ENCODE measurements around the gene HNRNPUL1. TPM values are rescaled to one million over a fixed set of nuclear protein-coding genes. Genes with fewer than 3 reads are reported as not detected.

The HNRNPUL1 gene
- total and polyA plus RNA-seq, 10 of the 15 experiments (the other 5 are each of a cell fraction or from before 2014, with no cell fraction given) = 11.1 to 276 (median 117) TPM

DNA sequence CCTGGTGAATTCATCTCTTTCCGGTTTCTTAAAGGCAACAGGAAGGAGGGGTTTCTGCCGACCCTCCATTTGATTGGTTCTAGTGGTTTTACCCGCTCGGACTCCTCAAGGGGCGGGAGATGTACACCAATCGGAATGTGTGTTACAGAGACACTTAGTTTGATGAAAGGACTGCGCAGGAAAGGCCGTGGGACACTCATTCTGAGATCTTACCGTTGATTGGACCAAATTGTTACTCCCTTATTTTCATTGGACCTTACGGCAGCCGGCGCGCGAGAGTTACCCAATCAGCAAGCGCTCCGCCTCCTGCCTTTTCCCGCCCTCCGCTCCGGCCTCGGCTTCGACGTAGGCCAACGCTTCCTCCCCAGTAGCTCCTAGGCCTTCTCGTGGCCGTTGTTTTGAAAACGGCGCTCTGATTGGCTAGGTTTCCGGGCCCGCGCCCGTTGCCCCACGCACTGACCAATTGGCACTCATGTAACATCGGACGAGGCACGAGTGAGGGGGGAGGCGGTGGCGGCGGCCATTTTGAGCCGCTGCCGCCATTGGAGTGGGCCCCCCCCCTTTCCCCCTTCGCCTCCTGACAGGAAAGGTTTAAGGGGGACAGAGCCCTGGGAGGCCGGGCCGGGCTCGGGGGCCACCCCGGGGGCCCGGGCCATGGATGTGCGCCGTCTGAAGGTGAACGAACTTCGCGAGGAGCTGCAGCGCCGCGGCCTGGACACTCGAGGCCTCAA lies at the start of gene HNRNPUL1 (continued):
- TF ChIP-seq, protein P1, sequence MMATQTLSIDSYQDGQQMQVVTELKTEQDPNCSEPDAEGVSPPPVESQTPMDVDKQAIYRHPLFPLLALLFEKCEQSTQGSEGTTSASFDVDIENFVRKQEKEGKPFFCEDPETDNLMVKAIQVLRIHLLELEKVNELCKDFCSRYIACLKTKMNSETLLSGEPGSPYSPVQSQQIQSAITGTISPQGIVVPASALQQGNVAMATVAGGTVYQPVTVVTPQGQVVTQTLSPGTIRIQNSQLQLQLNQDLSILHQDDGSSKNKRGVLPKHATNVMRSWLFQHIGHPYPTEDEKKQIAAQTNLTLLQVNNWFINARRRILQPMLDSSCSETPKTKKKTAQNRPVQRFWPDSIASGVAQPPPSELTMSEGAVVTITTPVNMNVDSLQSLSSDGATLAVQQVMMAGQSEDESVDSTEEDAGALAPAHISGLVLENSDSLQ (IDR thresholded peaks at IDR 0.05) = peak; percentile 91
- TF ChIP-seq, protein P2, sequence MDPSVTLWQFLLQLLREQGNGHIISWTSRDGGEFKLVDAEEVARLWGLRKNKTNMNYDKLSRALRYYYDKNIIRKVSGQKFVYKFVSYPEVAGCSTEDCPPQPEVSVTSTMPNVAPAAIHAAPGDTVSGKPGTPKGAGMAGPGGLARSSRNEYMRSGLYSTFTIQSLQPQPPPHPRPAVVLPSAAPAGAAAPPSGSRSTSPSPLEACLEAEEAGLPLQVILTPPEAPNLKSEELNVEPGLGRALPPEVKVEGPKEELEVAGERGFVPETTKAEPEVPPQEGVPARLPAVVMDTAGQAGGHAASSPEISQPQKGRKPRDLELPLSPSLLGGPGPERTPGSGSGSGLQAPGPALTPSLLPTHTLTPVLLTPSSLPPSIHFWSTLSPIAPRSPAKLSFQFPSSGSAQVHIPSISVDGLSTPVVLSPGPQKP (IDR thresholded peaks at IDR 0.05; ENCODE audit: low read depth, low read length) = no peak
- TF ChIP-seq IKZF2 (IDR thresholded peaks at IDR 0.05) (peak; percentile 10 to 42; a peak in 3 of 4 replicates), IKZF1 (conservative IDR thresholded peaks at IDR 0.05) (peak; percentile 87), NR2F1 (conservative IDR thresholded peaks at IDR 0.05) (peak; percentile 60; the same call in 1 of the 2 replicates), CEBPB (IDR thresholded peaks at IDR 0.05; ENCODE audit: borderline replicate concordance in 1 of 2, low read depth in 2 of 2, low read length in 2 of 2) (no peak), MEF2A (IDR thresholded peaks at IDR 0.05; ENCODE audit: insufficient read depth, low read depth, low read length) (peak; percentile 44; the same call in 1 of the 2 replicates), HDAC6 (IDR thresholded peaks at IDR 0.05; ENCODE audit: unreplicated experiment) (peak; percentile 31), SPI1 (IDR thresholded peaks at IDR 0.05; ENCODE audit: borderline replicate concordance, insufficient read depth, low read depth, low read length) (peak; percentile 50; the same call in 1 of the 2 replicates), SMARCA5 (IDR thresholded peaks at IDR 0.05) (peak; percentile 86), ZSCAN29 (IDR thresholded peaks at IDR 0.05) (no peak; the same call in 1 of the 2 replicates), DPF2 (IDR thresholded peaks at IDR 0.05) (peak; percentile 88; the same call in 1 of the 2 replicates), TCF12 (IDR thresholded peaks at IDR 0.05; ENCODE audit: low read depth, low read length) (0 out of 2 replicates have a peak, but pooled peaks have one; percentile 45), ZNF24 (IDR thresholded peaks at IDR 0.05) (0 out of 2 replicates have a peak, but pooled peaks have one; percentile 43), ZZZ3 (IDR thresholded peaks at IDR 0.05; ENCODE audit: control insufficient read depth, insufficient read length, low read depth) (no peak), KAT2A (conservative IDR thresholded peaks at IDR 0.05; ENCODE audit: control insufficient read depth, low read depth, low read length) (no peak), SRF (IDR thresholded peaks at IDR 0.05; ENCODE audit: low read depth in 2 of 2, low read length in 2 of 2) (0 out of 4 replicates have a peak, but pooled peaks of 1 of the 2 experiments have one; percentile 46), JUND (IDR thresholded peaks at IDR 0.05; ENCODE audit: low read depth, low read length) (no peak)
- TF ChIP-seq, protein P3, sequence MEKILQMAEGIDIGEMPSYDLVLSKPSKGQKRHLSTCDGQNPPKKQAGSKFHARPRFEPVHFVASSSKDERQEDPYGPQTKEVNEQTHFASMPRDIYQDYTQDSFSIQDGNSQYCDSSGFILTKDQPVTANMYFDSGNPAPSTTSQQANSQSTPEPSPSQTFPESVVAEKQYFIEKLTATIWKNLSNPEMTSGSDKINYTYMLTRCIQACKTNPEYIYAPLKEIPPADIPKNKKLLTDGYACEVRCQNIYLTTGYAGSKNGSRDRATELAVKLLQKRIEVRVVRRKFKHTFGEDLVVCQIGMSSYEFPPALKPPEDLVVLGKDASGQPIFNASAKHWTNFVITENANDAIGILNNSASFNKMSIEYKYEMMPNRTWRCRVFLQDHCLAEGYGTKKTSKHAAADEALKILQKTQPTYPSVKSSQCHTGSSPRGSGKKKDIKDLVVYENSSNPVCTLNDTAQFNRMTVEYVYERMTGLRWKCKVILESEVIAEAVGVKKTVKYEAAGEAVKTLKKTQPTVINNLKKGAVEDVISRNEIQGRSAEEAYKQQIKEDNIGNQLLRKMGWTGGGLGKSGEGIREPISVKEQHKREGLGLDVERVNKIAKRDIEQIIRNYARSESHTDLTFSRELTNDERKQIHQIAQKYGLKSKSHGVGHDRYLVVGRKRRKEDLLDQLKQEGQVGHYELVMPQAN (conservative IDR thresholded peaks at IDR 0.05) = peak; percentile 86; the same call in 1 of the 2 replicates
- TF ChIP-seq, protein P4, sequence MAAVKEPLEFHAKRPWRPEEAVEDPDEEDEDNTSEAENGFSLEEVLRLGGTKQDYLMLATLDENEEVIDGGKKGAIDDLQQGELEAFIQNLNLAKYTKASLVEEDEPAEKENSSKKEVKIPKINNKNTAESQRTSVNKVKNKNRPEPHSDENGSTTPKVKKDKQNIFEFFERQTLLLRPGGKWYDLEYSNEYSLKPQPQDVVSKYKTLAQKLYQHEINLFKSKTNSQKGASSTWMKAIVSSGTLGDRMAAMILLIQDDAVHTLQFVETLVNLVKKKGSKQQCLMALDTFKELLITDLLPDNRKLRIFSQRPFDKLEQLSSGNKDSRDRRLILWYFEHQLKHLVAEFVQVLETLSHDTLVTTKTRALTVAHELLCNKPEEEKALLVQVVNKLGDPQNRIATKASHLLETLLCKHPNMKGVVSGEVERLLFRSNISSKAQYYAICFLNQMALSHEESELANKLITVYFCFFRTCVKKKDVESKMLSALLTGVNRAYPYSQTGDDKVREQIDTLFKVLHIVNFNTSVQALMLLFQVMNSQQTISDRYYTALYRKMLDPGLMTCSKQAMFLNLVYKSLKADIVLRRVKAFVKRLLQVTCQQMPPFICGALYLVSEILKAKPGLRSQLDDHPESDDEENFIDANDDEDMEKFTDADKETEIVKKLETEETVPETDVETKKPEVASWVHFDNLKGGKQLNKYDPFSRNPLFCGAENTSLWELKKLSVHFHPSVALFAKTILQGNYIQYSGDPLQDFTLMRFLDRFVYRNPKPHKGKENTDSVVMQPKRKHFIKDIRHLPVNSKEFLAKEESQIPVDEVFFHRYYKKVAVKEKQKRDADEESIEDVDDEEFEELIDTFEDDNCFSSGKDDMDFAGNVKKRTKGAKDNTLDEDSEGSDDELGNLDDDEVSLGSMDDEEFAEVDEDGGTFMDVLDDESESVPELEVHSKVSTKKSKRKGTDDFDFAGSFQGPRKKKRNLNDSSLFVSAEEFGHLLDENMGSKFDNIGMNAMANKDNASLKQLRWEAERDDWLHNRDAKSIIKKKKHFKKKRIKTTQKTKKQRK (IDR thresholded peaks at IDR 0.05; ENCODE audit: low read depth, low read length) = peak; percentile 82
- TF ChIP-seq, protein P5, sequence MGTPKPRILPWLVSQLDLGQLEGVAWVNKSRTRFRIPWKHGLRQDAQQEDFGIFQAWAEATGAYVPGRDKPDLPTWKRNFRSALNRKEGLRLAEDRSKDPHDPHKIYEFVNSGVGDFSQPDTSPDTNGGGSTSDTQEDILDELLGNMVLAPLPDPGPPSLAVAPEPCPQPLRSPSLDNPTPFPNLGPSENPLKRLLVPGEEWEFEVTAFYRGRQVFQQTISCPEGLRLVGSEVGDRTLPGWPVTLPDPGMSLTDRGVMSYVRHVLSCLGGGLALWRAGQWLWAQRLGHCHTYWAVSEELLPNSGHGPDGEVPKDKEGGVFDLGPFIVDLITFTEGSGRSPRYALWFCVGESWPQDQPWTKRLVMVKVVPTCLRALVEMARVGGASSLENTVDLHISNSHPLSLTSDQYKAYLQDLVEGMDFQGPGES (IDR thresholded peaks at IDR 0.05) = peak; percentile 91
